Liver (tissue), 3 donors: Measurements from ENCODE around the gene ZNF771.

ENCODE experiments used
- RXRA ChIP-seq, 2 donors: IDR thresholded peaks; 2 replicates each; pipeline ENCODE4 v1.6.1; 2017 to 2018; ENCODE audit warnings: antibody characterized with exemption in 2 of 2, mild to moderate bottlenecking in 1 of 2
- TF ChIP-seq, protein P1 (sequence below): IDR thresholded peaks from 2 replicates; pipeline ENCODE4 v1.6.1; 2016; ENCODE audit warnings: antibody characterized with exemption, mild to moderate bottlenecking
- TF ChIP-seq, protein P2 (sequence below): fragments of 150-350 bp; IDR thresholded peaks from 2 replicates; pipeline ENCODE4 v1.5.1; 2017; ENCODE audit warnings: improper control_type of control experiment, low read depth, low read length; ENCODE audit not compliant: missing input control
- donor health status: healthy.
- donor health status: healthy.

- TF ChIP-seq, protein P1, sequence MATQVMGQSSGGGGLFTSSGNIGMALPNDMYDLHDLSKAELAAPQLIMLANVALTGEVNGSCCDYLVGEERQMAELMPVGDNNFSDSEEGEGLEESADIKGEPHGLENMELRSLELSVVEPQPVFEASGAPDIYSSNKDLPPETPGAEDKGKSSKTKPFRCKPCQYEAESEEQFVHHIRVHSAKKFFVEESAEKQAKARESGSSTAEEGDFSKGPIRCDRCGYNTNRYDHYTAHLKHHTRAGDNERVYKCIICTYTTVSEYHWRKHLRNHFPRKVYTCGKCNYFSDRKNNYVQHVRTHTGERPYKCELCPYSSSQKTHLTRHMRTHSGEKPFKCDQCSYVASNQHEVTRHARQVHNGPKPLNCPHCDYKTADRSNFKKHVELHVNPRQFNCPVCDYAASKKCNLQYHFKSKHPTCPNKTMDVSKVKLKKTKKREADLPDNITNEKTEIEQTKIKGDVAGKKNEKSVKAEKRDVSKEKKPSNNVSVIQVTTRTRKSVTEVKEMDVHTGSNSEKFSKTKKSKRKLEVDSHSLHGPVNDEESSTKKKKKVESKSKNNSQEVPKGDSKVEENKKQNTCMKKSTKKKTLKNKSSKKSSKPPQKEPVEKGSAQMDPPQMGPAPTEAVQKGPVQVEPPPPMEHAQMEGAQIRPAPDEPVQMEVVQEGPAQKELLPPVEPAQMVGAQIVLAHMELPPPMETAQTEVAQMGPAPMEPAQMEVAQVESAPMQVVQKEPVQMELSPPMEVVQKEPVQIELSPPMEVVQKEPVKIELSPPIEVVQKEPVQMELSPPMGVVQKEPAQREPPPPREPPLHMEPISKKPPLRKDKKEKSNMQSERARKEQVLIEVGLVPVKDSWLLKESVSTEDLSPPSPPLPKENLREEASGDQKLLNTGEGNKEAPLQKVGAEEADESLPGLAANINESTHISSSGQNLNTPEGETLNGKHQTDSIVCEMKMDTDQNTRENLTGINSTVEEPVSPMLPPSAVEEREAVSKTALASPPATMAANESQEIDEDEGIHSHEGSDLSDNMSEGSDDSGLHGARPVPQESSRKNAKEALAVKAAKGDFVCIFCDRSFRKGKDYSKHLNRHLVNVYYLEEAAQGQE: no peak
- TF ChIP-seq RXRA (IDR thresholded peaks at IDR 0.05): no peak
- TF ChIP-seq, protein P2, sequence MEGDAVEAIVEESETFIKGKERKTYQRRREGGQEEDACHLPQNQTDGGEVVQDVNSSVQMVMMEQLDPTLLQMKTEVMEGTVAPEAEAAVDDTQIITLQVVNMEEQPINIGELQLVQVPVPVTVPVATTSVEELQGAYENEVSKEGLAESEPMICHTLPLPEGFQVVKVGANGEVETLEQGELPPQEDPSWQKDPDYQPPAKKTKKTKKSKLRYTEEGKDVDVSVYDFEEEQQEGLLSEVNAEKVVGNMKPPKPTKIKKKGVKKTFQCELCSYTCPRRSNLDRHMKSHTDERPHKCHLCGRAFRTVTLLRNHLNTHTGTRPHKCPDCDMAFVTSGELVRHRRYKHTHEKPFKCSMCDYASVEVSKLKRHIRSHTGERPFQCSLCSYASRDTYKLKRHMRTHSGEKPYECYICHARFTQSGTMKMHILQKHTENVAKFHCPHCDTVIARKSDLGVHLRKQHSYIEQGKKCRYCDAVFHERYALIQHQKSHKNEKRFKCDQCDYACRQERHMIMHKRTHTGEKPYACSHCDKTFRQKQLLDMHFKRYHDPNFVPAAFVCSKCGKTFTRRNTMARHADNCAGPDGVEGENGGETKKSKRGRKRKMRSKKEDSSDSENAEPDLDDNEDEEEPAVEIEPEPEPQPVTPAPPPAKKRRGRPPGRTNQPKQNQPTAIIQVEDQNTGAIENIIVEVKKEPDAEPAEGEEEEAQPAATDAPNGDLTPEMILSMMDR: no peak
Observed at GRCh38 chr16:30372725-30373124, 34.7 kb upstream of the ZNF771 start.
